Suprapubic skin (tissue), 4 donors: ENCODE measurements around the gene KAZN.

Source experiments
- EP300 ChIP-seq: sonication (generic); formaldehyde crosslinking; IDR thresholded peaks from one replicate; pipeline ENCODE4 v1.6.1; 2017; ENCODE audit warnings: antibody characterized with exemption
- POLR2AphosphoS5 ChIP-seq, 3 donors: sonication (generic); formaldehyde crosslinking; IDR thresholded peaks; one replicate each; pipeline ENCODE4 v1.6.1; 2017; ENCODE audit warnings: antibody characterized with exemption in 3 of 3
- TF ChIP-seq, protein P1 (sequence below), 2 donors: fragments of 200-600 bp in 1 of 2; fragments of 450-650 bp in 1 of 2; sonication (generic) in 1 of 2; IDR thresholded peaks; one replicate each; pipeline ENCODE4 v1.5.1; 2016 to 2019; ENCODE audit warnings: antibody characterized with exemption in 2 of 2, mild to moderate bottlenecking in 1 of 2, moderate library complexity in 1 of 2

GRCh38 chr1:14745001-14745720 lies 146.7 kb downstream of the KAZN start:
- TF ChIP-seq, protein P1, sequence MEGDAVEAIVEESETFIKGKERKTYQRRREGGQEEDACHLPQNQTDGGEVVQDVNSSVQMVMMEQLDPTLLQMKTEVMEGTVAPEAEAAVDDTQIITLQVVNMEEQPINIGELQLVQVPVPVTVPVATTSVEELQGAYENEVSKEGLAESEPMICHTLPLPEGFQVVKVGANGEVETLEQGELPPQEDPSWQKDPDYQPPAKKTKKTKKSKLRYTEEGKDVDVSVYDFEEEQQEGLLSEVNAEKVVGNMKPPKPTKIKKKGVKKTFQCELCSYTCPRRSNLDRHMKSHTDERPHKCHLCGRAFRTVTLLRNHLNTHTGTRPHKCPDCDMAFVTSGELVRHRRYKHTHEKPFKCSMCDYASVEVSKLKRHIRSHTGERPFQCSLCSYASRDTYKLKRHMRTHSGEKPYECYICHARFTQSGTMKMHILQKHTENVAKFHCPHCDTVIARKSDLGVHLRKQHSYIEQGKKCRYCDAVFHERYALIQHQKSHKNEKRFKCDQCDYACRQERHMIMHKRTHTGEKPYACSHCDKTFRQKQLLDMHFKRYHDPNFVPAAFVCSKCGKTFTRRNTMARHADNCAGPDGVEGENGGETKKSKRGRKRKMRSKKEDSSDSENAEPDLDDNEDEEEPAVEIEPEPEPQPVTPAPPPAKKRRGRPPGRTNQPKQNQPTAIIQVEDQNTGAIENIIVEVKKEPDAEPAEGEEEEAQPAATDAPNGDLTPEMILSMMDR (IDR thresholded peaks at IDR 0.05), result no peak
- no peak for TF ChIP-seq POLR2AphosphoS5 (IDR thresholded peaks at IDR 0.05)
- TF ChIP-seq EP300, result no peak
